ENCODE results near the gene LIPC.

Gene LIPC

DNA sequence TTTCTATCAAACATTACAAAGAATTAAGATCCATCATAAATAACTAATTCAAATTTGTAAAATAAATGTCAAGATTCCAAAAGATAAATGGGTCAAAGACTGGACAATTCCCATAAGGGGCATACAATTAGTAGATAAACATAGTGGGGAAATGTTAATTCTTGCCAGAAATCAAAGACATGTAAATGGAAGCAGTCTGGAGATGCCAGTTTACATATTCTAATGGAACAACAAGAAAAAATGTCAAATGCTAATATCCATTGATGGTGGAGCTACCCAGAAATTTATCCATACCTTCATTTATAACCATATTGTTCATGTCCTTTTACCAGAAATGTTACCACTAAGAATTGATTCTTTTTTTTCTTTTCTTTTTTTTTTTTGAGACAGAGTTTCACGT is 13.7 kb upstream of the LIPC start:
- no peak overlapping the region for H3K4me2 ChIP-seq (ENCODE audit: insufficient read depth, low read length)
- H3K79me2 ChIP-seq (ENCODE audit: insufficient read depth, low read length), result no peaks in the 10 kb centered on the region
- DNase-seq (no peak), ATAC-seq (ENCODE audit: insufficient read depth, low read depth) (no peak)
- H3K9me3 ChIP-seq (ENCODE audit: insufficient read depth, low read length, severe bottlenecking), result no peaks in the 10 kb centered on the region
- no peaks in the 10 kb centered on the region for H3K27me3 ChIP-seq (ENCODE audit: insufficient read depth, low read length, poor library complexity)
- H2AFZ ChIP-seq (ENCODE audit: low read depth, low read length), result no peak overlapping the region
- no peak overlapping the region for H3K4me3 ChIP-seq (ENCODE audit: low read depth in 1 of 2, low read length in 2 of 2)
- no peak overlapping the region for H3K27ac ChIP-seq (ENCODE audit: low read length)
- H3K9ac ChIP-seq (ENCODE audit: low read depth, low read length), result no peak overlapping the region
- H4K20me1 ChIP-seq (ENCODE audit: insufficient read depth, low read length), result no peaks in the 10 kb centered on the region
- no peaks in the 10 kb centered on the region; the same call in 1 of the 2 replicates for H3K36me3 ChIP-seq (ENCODE audit: insufficient read depth, low read length)
- no peak for TF ChIP-seq EZH2 (IDR thresholded peaks at IDR 0.05; ENCODE audit: borderline replicate concordance, low read depth, low read length, severe bottlenecking)
- TF ChIP-seq, protein P1, sequence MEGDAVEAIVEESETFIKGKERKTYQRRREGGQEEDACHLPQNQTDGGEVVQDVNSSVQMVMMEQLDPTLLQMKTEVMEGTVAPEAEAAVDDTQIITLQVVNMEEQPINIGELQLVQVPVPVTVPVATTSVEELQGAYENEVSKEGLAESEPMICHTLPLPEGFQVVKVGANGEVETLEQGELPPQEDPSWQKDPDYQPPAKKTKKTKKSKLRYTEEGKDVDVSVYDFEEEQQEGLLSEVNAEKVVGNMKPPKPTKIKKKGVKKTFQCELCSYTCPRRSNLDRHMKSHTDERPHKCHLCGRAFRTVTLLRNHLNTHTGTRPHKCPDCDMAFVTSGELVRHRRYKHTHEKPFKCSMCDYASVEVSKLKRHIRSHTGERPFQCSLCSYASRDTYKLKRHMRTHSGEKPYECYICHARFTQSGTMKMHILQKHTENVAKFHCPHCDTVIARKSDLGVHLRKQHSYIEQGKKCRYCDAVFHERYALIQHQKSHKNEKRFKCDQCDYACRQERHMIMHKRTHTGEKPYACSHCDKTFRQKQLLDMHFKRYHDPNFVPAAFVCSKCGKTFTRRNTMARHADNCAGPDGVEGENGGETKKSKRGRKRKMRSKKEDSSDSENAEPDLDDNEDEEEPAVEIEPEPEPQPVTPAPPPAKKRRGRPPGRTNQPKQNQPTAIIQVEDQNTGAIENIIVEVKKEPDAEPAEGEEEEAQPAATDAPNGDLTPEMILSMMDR (IDR thresholded peaks at IDR 0.05; ENCODE audit: borderline replicate concordance, extremely low read depth, low read length, poor library complexity, severe bottlenecking), result no peak
- peaks cover 3% of the 10 kb centered on the region for H3K4me1 ChIP-seq (ENCODE audit: insufficient read depth, low read length)

DNA sequence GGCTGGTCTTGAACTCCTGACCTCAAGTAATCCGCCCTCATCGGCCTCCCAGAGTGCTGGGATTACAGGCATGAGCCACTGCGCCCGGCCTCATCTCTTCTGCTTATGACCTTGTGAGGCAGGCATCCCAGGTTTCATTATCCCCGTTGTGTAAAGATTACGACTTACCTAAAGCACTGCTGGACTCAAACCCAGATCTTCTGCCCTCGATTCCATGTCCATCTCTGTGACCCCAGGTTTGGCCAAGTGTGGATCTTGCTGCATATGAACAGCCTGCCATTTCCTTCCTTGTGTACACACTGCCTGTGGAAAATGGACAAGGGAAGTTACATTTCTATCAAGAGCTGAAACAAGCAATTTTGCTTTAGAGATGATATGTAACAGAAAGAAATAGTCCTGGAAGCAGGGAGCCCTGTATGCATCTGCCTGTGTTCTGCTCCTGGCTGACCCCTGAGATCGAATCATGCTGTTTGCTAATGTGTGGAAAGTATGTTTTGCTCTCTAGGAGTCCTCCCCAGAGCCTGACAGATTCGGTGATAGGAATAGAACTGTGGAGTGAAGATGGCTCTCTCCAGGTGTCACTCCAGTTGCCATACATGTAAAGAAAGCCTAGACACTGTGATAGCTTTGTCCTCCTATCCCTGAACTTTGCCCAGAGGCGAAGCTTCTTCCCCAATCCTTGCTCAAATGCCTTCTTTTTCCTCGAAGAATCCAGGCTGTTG is 11.8 kb upstream of the LIPC start:
- Histone ChIP-seq H2AFZ (ENCODE audit: low read depth, low read length) (no peak overlapping the region), H3K4me3 (ENCODE audit: low read depth in 1 of 2, low read length in 2 of 2) (no peak overlapping the region), H3K27ac (ENCODE audit: low read length) (no peak overlapping the region), H3K79me2 (ENCODE audit: insufficient read depth, low read length) (no peaks in the 10 kb centered on the region), H4K20me1 (ENCODE audit: insufficient read depth, low read length) (no peaks in the 10 kb centered on the region), H3K9ac (ENCODE audit: low read depth, low read length) (no peak overlapping the region), H3K4me1 (ENCODE audit: insufficient read depth, low read length) (no peaks in the 10 kb centered on the region; the same call in 1 of the 2 replicates), H3K4me2 (ENCODE audit: insufficient read depth, low read length) (no peak overlapping the region), H3K36me3 (ENCODE audit: insufficient read depth, low read length) (no peaks in the 10 kb centered on the region), H3K9me3 (ENCODE audit: insufficient read depth, low read length, severe bottlenecking) (no peaks in the 10 kb centered on the region), H3K27me3 (ENCODE audit: insufficient read depth, low read length, poor library complexity) (no peaks in the 10 kb centered on the region)
- no peak for DNase-seq
- TF ChIP-seq, protein P1 (IDR thresholded peaks at IDR 0.05; ENCODE audit: borderline replicate concordance, extremely low read depth, low read length, poor library complexity, severe bottlenecking), result no peak
- no peak for TF ChIP-seq EZH2 (IDR thresholded peaks at IDR 0.05; ENCODE audit: borderline replicate concordance, low read depth, low read length, severe bottlenecking)
- no peak for ATAC-seq (ENCODE audit: insufficient read depth, low read depth)

DNA sequence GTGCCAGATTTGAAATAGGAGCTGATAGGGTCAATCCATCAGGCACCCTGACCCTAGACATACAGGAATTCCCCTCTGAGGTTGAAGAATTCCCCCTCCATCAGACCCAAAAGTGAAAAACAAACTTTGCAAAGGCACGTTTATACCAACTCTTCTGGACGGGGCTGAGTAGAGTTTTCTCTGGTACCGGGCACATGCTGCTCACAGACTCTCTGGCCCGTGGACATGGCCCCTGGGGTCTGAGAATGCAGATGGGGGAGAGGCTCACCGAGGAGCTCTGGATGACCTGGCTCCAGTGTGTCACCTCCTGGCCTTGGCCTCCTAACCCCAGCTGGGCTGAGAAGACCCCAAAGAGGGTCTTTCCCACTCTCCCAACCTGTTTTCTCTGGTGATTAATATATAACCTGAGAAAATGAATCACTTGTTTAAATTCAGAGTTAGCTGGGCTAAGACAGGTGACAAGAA is 11.2 kb upstream of the LIPC start:
- DNase-seq (no peak), ATAC-seq (ENCODE audit: insufficient read depth, low read depth) (no peak)
- no peak overlapping the region for H3K27ac ChIP-seq (ENCODE audit: low read length)
- no peaks in the 10 kb centered on the region for H3K4me1 ChIP-seq (ENCODE audit: insufficient read depth, low read length)
- H3K27me3 ChIP-seq (ENCODE audit: insufficient read depth, low read length, poor library complexity), result no peaks in the 10 kb centered on the region
- H2AFZ ChIP-seq (ENCODE audit: low read depth, low read length), result no peak overlapping the region
- no peaks in the 10 kb centered on the region for H3K36me3 ChIP-seq (ENCODE audit: insufficient read depth, low read length)
- no peaks in the 10 kb centered on the region for H3K9me3 ChIP-seq (ENCODE audit: insufficient read depth, low read length, severe bottlenecking)
- TF ChIP-seq, protein P1 (IDR thresholded peaks at IDR 0.05; ENCODE audit: borderline replicate concordance, extremely low read depth, low read length, poor library complexity, severe bottlenecking), result no peak
- no peak overlapping the region for H3K4me2 ChIP-seq (ENCODE audit: insufficient read depth, low read length)
- no peaks in the 10 kb centered on the region for H3K79me2 ChIP-seq (ENCODE audit: insufficient read depth, low read length)
- no peaks in the 10 kb centered on the region for H4K20me1 ChIP-seq (ENCODE audit: insufficient read depth, low read length)
- no peak overlapping the region for H3K4me3 ChIP-seq (ENCODE audit: low read depth in 1 of 2, low read length in 2 of 2)
- H3K9ac ChIP-seq (ENCODE audit: low read depth, low read length), result no peak overlapping the region

Measured in DND-41 (cell line).